Astrocyte (in vitro differentiated cells and primary cell): ENCODE data around the gene TK2. TPM values are rescaled to one million over a fixed set of nuclear protein-coding genes. Genes with fewer than 3 reads are reported as not detected.
"Not testable (repeated sequence)": the region's sequence is repeated elsewhere in the genome, so short reads cannot be mapped to it uniquely, and the experiment has no call there.

ENCODE experiments used
- DNase-seq: peaks from one replicate; pipeline ENCODE4 v3.0.0-alpha.2; 2010; ENCODE audit warnings: low read depth
- FAIRE-seq: peaks from 2 replicates; lab custom pipeline; 2011; peaks lifted over from hg19 to GRCh38; lab: Jason Lieb, UNC
- H2AFZ ChIP-seq: 2 replicates; pipeline ENCODE4 v1.6.0; 2012; ENCODE audit warnings: low read depth, low read length, inconsistent platforms
- H3K27ac ChIP-seq: 2 replicates; pipeline ENCODE4 v1.5.1; 2011; ENCODE audit warnings: low read depth, low read length, inconsistent platforms
- H3K27me3 ChIP-seq: 2 replicates; pipeline ENCODE4 v1.6.0; 2011; ENCODE audit warnings: low read length, inconsistent platforms; ENCODE audit not compliant: insufficient read depth
- H3K36me3 ChIP-seq: 2 replicates; pipeline ENCODE4 v1.5.1; 2011; ENCODE audit warnings: low read length, inconsistent platforms; ENCODE audit not compliant: insufficient read depth
- H3K4me1 ChIP-seq: 2 replicates; pipeline ENCODE4 v1.5.1; 2011; ENCODE audit warnings: low read length, inconsistent platforms; ENCODE audit not compliant: insufficient read depth
- H3K4me2 ChIP-seq: 2 replicates; pipeline ENCODE4 v1.6.0; 2012; ENCODE audit warnings: low read length, inconsistent platforms
- H3K4me3 ChIP-seq: 2 replicates; pipeline ENCODE4 v1.5.1; 2011; ENCODE audit warnings: low read depth, mild to moderate bottlenecking, low read length, inconsistent platforms; ENCODE audit not compliant: insufficient read depth
- H3K79me2 ChIP-seq: 2 replicates; pipeline ENCODE4 v1.6.0; 2012; ENCODE audit warnings: mild to moderate bottlenecking, low read length, inconsistent platforms; ENCODE audit not compliant: insufficient read depth
- H3K9ac ChIP-seq: 2 replicates; pipeline ENCODE4 v1.6.0; 2012; ENCODE audit warnings: mild to moderate bottlenecking, low read length, inconsistent platforms
- H3K9me3 ChIP-seq: 2 replicates; pipeline ENCODE4 v1.5.1; 2012; ENCODE audit warnings: low read depth, mild to moderate bottlenecking, low read length, inconsistent platforms; ENCODE audit not compliant: insufficient read depth
- H4K20me1 ChIP-seq: 2 replicates; pipeline ENCODE4 v1.6.0; 2012; ENCODE audit warnings: low read length, inconsistent platforms; ENCODE audit not compliant: insufficient read depth
- H3K27ac Mint-ChIP-seq: one replicate; pipeline ENCODE4 v1.8.0; 2021; ENCODE audit warnings: mild to moderate bottlenecking, mixed read lengths; ENCODE audit not compliant: unreplicated experiment
- H3K27me3 Mint-ChIP-seq: one replicate; pipeline ENCODE4 v1.8.0; 2021; ENCODE audit warnings: low read depth, mixed read lengths; ENCODE audit not compliant: unreplicated experiment
- H3K36me3 Mint-ChIP-seq: one replicate; pipeline ENCODE4 v1.8.0; 2021; ENCODE audit warnings: low read depth, mixed read lengths; ENCODE audit not compliant: unreplicated experiment
- H3K4me1 Mint-ChIP-seq: one replicate; pipeline ENCODE4 v1.8.0; 2021; ENCODE audit warnings: low read depth, mixed read lengths; ENCODE audit not compliant: unreplicated experiment
- H3K4me3 Mint-ChIP-seq: one replicate; pipeline ENCODE4 v1.8.0; 2021; ENCODE audit warnings: mild to moderate bottlenecking, moderate library complexity, mixed read lengths; ENCODE audit not compliant: unreplicated experiment
- H3K9me3 Mint-ChIP-seq: one replicate; pipeline ENCODE4 v1.8.0; 2021; ENCODE audit warnings: mild to moderate bottlenecking, mixed read lengths; ENCODE audit not compliant: unreplicated experiment
- EZH2 ChIP-seq: IDR thresholded peaks from 2 replicates; pipeline ENCODE4 v1.6.1; 2012; ENCODE audit warnings: mild to moderate bottlenecking, low read length, inconsistent platforms; ENCODE audit not compliant: insufficient read depth
- total RNA-seq: library from RNA; stranded (reverse); gene quantifications from 2 replicates; pipeline ENCODE4 v1.2.1, GENCODE V29; 2021
- TF ChIP-seq, protein P1 (sequence below): IDR thresholded peaks from 2 replicates; pipeline ENCODE4 v1.5.1; 2011; ENCODE audit warnings: low read depth, mild to moderate bottlenecking, inconsistent platforms, low read length, moderate library complexity; ENCODE audit not compliant: insufficient read depth

The TK2 gene
- total RNA-seq, 1 donor from 2014 or later = 12.4 TPM

DNA sequence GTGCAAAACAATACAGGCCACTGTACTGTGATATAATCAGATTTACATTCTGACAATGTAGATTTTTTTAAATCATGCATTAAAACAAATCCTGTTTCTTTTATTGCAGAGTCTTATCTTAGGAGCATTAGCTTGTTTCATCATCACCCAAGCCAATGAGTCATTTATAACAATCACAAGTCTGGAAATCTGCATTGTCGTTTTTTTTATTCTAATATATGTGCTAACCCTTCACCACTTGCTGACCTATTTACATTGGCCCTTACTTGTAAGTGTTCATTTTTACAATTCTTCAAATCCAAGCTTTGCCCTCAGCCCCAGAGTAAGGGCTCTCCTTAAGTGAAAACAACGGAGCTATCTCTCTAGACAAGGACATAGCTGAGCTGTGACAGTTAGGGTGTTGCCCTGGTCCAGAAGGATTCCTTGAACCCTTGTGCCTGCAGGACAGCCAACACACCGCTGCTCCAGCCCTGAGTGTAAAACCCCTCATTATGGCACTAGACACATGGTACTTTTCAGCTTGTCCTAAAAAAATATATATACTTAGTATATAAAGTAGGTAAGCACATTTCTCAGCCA, 20.0 kb upstream of the TK2 start:
- no peak for TF ChIP-seq EZH2
- TF ChIP-seq, protein P1, sequence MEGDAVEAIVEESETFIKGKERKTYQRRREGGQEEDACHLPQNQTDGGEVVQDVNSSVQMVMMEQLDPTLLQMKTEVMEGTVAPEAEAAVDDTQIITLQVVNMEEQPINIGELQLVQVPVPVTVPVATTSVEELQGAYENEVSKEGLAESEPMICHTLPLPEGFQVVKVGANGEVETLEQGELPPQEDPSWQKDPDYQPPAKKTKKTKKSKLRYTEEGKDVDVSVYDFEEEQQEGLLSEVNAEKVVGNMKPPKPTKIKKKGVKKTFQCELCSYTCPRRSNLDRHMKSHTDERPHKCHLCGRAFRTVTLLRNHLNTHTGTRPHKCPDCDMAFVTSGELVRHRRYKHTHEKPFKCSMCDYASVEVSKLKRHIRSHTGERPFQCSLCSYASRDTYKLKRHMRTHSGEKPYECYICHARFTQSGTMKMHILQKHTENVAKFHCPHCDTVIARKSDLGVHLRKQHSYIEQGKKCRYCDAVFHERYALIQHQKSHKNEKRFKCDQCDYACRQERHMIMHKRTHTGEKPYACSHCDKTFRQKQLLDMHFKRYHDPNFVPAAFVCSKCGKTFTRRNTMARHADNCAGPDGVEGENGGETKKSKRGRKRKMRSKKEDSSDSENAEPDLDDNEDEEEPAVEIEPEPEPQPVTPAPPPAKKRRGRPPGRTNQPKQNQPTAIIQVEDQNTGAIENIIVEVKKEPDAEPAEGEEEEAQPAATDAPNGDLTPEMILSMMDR = no peak
- FAIRE-seq (no peak), DNase-seq (peak; percentile 76)
- H3K9me3 ChIP-seq = no peaks in the 10 kb centered on the region
- H3K27me3 ChIP-seq = no peaks in the 10 kb centered on the region
- peak overlapping the region; percentile 79 for H3K27ac ChIP-seq
- H3K4me3 ChIP-seq = no peak overlapping the region
- Mint-ChIP-seq H3K36me3 (peaks cover 9% of the 10 kb centered on the region), H3K4me3 (no peak overlapping the region), H3K27ac (no peak overlapping the region), H3K4me1 (peaks cover 23% of the 10 kb centered on the region), H3K9me3 (no peaks in the 10 kb centered on the region), H3K27me3 (peaks cover 5% of the 10 kb centered on the region)
- peak overlapping the region; percentile 71 for H3K4me2 ChIP-seq
- no peaks in the 10 kb centered on the region for H4K20me1 ChIP-seq
- no peaks in the 10 kb centered on the region for H3K79me2 ChIP-seq
- peaks cover 2% of the 10 kb centered on the region for H3K36me3 ChIP-seq
- H3K9ac ChIP-seq = no peak overlapping the region
- H3K4me1 ChIP-seq = peaks cover 23% of the 10 kb centered on the region
- H2AFZ ChIP-seq = no peak overlapping the region

DNA sequence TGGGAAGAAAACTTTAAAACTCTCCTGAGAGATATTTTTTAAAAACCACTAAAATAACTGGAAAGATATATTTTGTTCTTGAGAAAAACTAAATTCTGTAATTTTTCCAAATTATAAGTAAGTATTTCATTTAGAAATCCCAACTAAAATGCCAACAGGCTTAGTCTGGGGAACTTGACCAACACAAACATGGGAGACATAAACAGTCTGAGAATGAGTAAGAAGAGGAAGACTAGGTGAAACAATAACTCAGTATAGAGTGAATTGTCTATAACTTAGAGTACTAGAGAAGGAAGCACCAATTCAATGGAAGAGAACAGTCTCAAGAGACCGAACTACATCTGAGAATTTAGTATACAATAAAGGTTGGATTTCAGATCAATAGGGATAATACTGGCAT, 19.2 kb upstream of the TK2 start:
- peak; percentile 80 for DNase-seq
- peak overlapping the region; percentile 71 for H3K4me2 ChIP-seq
- H3K27ac Mint-ChIP-seq = peak overlapping the region; percentile 0
- H3K4me1 Mint-ChIP-seq = peaks cover 26% of the 10 kb centered on the region
- H3K9me3 Mint-ChIP-seq = no peaks in the 10 kb centered on the region
- H3K27me3 Mint-ChIP-seq = peaks cover 3% of the 10 kb centered on the region
- H3K9me3 ChIP-seq = no peaks in the 10 kb centered on the region
- H3K79me2 ChIP-seq = no peaks in the 10 kb centered on the region
- no peak overlapping the region for H2AFZ ChIP-seq
- H4K20me1 ChIP-seq = no peaks in the 10 kb centered on the region
- H3K4me1 ChIP-seq = peaks cover 26% of the 10 kb centered on the region
- FAIRE-seq = no peak
- H3K27me3 ChIP-seq = no peaks in the 10 kb centered on the region
- H3K9ac ChIP-seq = no peak overlapping the region
- peak overlapping the region; percentile 79 for H3K27ac ChIP-seq
- H3K36me3 Mint-ChIP-seq = peaks cover 11% of the 10 kb centered on the region
- H3K36me3 ChIP-seq = peaks cover 2% of the 10 kb centered on the region
- TF ChIP-seq, protein P1 = no peak
- H3K4me3 Mint-ChIP-seq = no peak overlapping the region
- no peak overlapping the region for H3K4me3 ChIP-seq

DNA sequence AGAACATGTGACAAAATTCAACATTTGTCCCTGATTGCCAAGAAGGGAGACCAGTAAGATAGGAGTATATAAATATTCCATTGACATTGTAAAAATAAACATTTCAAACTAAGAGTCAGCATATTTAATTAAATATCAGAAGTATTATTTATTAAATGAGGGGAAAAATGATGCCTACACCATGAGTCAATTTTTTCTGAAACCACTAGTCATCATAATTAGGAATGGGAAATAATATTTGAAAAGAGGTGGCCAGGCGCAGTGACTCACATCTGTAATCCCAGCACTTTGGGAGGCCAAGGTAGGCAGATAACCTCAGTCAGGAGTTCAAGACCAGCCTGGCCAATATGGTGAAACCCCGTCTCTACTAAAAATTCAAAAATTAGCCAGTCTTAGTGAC, 18.4 kb upstream of the TK2 start:
- Histone ChIP-seq H4K20me1 (no peaks in the 10 kb centered on the region), H2AFZ (no peak overlapping the region), H3K79me2 (no peaks in the 10 kb centered on the region), H3K27me3 (no peaks in the 10 kb centered on the region), H3K9ac (no peak overlapping the region), H3K4me1 (peaks cover 26% of the 10 kb centered on the region), H3K4me2 (peak overlapping the region; percentile 16), H3K27ac (peak overlapping the region; percentile 79), H3K36me3 (peaks cover 4% of the 10 kb centered on the region), H3K9me3 (no peaks in the 10 kb centered on the region), H3K4me3 (no peak overlapping the region)
- Mint-ChIP-seq H3K9me3 (no peaks in the 10 kb centered on the region), H3K4me1 (peaks cover 26% of the 10 kb centered on the region), H3K27ac (no peak overlapping the region), H3K4me3 (no peak overlapping the region), H3K27me3 (peaks cover 3% of the 10 kb centered on the region), H3K36me3 (peaks cover 16% of the 10 kb centered on the region)
- FAIRE-seq = no peak
- DNase-seq = no peak
- TF ChIP-seq EZH2 = no peak
- TF ChIP-seq, protein P1 = no peak

DNA sequence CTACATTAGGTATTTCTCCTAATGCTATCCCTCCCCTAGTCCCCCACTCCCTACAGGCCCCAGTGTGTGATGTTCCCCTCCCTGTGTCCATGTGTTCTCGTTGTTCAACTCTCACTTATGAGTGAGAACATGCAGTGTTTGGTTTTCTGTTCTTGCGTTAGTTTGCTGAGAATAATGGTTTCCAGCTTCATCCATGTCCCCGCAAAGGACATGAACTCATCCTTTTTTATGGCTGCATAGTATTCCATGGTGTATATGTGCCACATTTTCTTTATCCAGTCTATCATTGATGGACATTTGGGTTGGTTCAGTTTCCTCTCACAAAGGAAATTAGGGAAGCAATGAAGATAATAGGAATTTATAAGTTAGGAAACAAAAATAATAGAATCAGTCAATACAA, 17.3 kb upstream of the TK2 start:
- H3K4me1 ChIP-seq = peaks cover 26% of the 10 kb centered on the region
- H3K27me3 ChIP-seq, H3K27me3 Mint-ChIP-seq, H3K9me3 Mint-ChIP-seq, H4K20me1 ChIP-seq, H3K36me3 ChIP-seq, DNase-seq, H3K4me3 ChIP-seq, H3K4me3 Mint-ChIP-seq, H2AFZ ChIP-seq, H3K4me2 ChIP-seq, H3K9ac ChIP-seq, H3K27ac ChIP-seq, FAIRE-seq, H3K27ac Mint-ChIP-seq, H3K79me2 ChIP-seq, H3K9me3 ChIP-seq: not testable (repeated sequence)
- peaks cover 25% of the 10 kb centered on the region for H3K4me1 Mint-ChIP-seq
- H3K36me3 Mint-ChIP-seq = peaks cover 15% of the 10 kb centered on the region
